ENCODE data around the gene COL19A1. TPM values are rescaled to one million over a fixed set of nuclear protein-coding genes. Genes with fewer than 3 reads are reported as not detected.

COL19A1 gene
- total RNA-seq, 2 donors from 2014 or later: 1.4 to 1.5 TPM

DNA sequence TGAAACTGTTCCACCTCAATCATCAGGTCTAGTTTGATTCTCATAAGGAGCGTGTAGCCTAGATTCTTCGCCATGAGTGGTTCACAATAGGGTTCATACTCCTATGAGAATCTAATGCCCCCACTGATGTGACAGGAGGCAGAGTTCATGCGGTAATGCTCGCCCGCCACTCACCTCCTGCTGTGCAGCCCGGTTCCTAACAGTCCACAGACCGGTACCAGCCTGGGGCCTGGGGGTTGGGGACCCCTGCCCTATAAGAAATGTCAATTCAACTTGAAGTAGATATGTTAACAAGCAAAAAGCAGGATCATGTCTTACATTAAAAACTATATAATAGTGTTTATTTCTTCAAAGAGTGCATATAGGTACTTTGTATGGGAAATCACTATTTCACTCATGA is 216.5 kb downstream of the COL19A1 start:
- TF ChIP-seq CTCF (conservative IDR thresholded peaks at IDR 0.05): no peak
- WGBS, 2 experiments (ENCODE audit: insufficient coverage in 1 of 2, insufficient read length in 1 of 2): 88% methylated on average over 4 to 7 of the region's 7 CpGs
- Mint-ChIP-seq H3K4me3 (no peak overlapping the region), H3K36me3 (ENCODE audit: low read depth) (no peaks in the 10 kb centered on the region), H3K27me3 (ENCODE audit: insufficient read depth) (no peaks in the 10 kb centered on the region), H3K27ac (no peak overlapping the region), H3K4me1 (no peaks in the 10 kb centered on the region), H3K9me3 (no peaks in the 10 kb centered on the region)
- Histone ChIP-seq H3K4me1 (ENCODE audit: control insufficient read depth, insufficient read depth, low read length) (no peaks in the 10 kb centered on the region), H3K9ac (ENCODE audit: extremely low read depth, low read length, poor library complexity, severe bottlenecking) (no peak overlapping the region), H3K27me3 (ENCODE audit: control insufficient read depth, insufficient read depth, low read length, poor library complexity, severe bottlenecking) (no peaks in the 10 kb centered on the region), H3K27ac (ENCODE audit: low read depth, low read length) (no peak overlapping the region), H3K9me3 (ENCODE audit: control insufficient read depth, low read length) (no peaks in the 10 kb centered on the region), H3K36me3 (ENCODE audit: control insufficient read depth, insufficient read depth, low read length) (no peaks in the 10 kb centered on the region), H3K4me3 (ENCODE audit: low read length) (no peak overlapping the region)
- DNase-seq: no peak

DNA sequence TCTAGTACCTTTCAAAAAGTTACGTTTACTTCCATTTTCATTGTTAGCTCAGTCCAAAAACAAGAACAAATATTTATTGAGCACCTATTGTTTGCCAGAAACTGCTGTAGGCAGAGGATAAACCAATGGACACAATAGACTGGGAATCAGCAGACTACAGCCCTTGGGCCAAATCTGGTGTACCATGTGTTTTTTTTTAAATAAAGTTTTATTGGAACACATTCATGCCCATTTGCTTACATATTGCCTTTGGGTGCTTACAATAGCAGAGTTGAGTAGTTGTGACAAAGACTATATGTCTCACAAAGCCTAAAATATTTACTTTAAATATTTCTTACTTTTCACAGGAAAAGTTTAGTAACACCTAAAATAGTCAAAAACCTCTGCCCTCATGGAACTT is 220.4 kb downstream of the COL19A1 start:
- H3K27me3 ChIP-seq (ENCODE audit: control insufficient read depth, insufficient read depth, low read length, poor library complexity, severe bottlenecking): no peaks in the 10 kb centered on the region
- no peaks in the 10 kb centered on the region for H3K36me3 Mint-ChIP-seq (ENCODE audit: low read depth)
- H3K9me3 Mint-ChIP-seq: no peaks in the 10 kb centered on the region
- H3K9ac ChIP-seq (ENCODE audit: extremely low read depth, low read length, poor library complexity, severe bottlenecking): no peak overlapping the region
- DNase-seq: no peak
- no peak for TF ChIP-seq CTCF (conservative IDR thresholded peaks at IDR 0.05)
- no peak overlapping the region for H3K27ac Mint-ChIP-seq
- H3K9me3 ChIP-seq (ENCODE audit: control insufficient read depth, low read length): no peaks in the 10 kb centered on the region
- H3K4me3 ChIP-seq (ENCODE audit: low read length): no peak overlapping the region
- no peaks in the 10 kb centered on the region for H3K36me3 ChIP-seq (ENCODE audit: control insufficient read depth, insufficient read depth, low read length)
- H3K27ac ChIP-seq (ENCODE audit: low read depth, low read length): no peak overlapping the region
- no peaks in the 10 kb centered on the region for H3K4me1 ChIP-seq (ENCODE audit: control insufficient read depth, insufficient read depth, low read length)
- H3K4me1 Mint-ChIP-seq: no peaks in the 10 kb centered on the region
- WGBS, 2 experiments (ENCODE audit: insufficient coverage in 1 of 2, insufficient read length in 1 of 2): 95 to 100% methylated on average over 1 of the region's 1 CpG
- no peak overlapping the region for H3K4me3 Mint-ChIP-seq
- H3K27me3 Mint-ChIP-seq (ENCODE audit: insufficient read depth): no peaks in the 10 kb centered on the region

- H3K27me3 Mint-ChIP-seq (ENCODE audit: insufficient read depth): no peaks in the 10 kb centered on the region
- H3K9me3 Mint-ChIP-seq: no peaks in the 10 kb centered on the region
- Histone ChIP-seq H3K27ac (ENCODE audit: low read depth, low read length) (no peak overlapping the region), H3K9ac (ENCODE audit: extremely low read depth, low read length, poor library complexity, severe bottlenecking) (no peak overlapping the region), H3K9me3 (ENCODE audit: control insufficient read depth, low read length) (no peaks in the 10 kb centered on the region), H3K4me3 (ENCODE audit: low read length) (no peak overlapping the region), H3K4me1 (ENCODE audit: control insufficient read depth, insufficient read depth, low read length) (no peaks in the 10 kb centered on the region), H3K36me3 (ENCODE audit: control insufficient read depth, insufficient read depth, low read length) (no peaks in the 10 kb centered on the region), H3K27me3 (ENCODE audit: control insufficient read depth, insufficient read depth, low read length, poor library complexity, severe bottlenecking) (no peaks in the 10 kb centered on the region)
- WGBS, 2 experiments (ENCODE audit: insufficient coverage in 1 of 2, insufficient read length in 1 of 2): 86% methylated on average over 1 of the region's 1 CpG; no CpG with 5 or more reads in 1 of the 2 experiments
- DNase-seq: no peak
- H3K4me3 Mint-ChIP-seq: no peak overlapping the region
- H3K27ac Mint-ChIP-seq: no peak overlapping the region
- H3K4me1 Mint-ChIP-seq: peaks cover 16% of the 10 kb centered on the region
- H3K36me3 Mint-ChIP-seq (ENCODE audit: low read depth): no peaks in the 10 kb centered on the region
- no peak for TF ChIP-seq CTCF (conservative IDR thresholded peaks at IDR 0.05)
Observed at GRCh38 chr6:70094156-70094555, 227.8 kb downstream of the COL19A1 start.
